ENCODE measurements around the gene LIMCH1.

The LIMCH1 gene

GRCh38 chr4:41530741-41531140 is 7.2 kb upstream of the LIMCH1 start:
- no peak for DNase-seq

GRCh38 chr4:41532336-41532735 is 5.6 kb upstream of the LIMCH1 start:
- no peak for DNase-seq

GRCh38 chr4:41532882-41533281 is 5.1 kb upstream of the LIMCH1 start:
- no peak for DNase-seq

- no peak for DNase-seq
Measured at GRCh38 chr4:41533680-41534079, 4.3 kb upstream of the LIMCH1 start.

- DNase-seq = no peak
Measured at GRCh38 chr4:41534404-41534803, 3.6 kb upstream of the LIMCH1 start.

GRCh38 chr4:41535911-41536371 is 2.0 kb upstream of the LIMCH1 start:
- no peak for DNase-seq

GRCh38 chr4:41537292-41537890 is 566 bp upstream of the LIMCH1 start:
- no peak for DNase-seq

- no peak for DNase-seq
Measured at GRCh38 chr4:41538887-41539498, 1.0 kb downstream of the LIMCH1 start.

- no peak for DNase-seq
Measured at GRCh38 chr4:41539711-41540110, 1.8 kb downstream of the LIMCH1 start.

GRCh38 chr4:41540687-41541086 is 2.7 kb downstream of the LIMCH1 start:
- no peak for DNase-seq

- no peak for DNase-seq
Measured at GRCh38 chr4:41541687-41542094, 3.7 kb downstream of the LIMCH1 start.

GRCh38 chr4:41542526-41543275 is 4.7 kb downstream of the LIMCH1 start:
- no peak for DNase-seq

GRCh38 chr4:41545238-41545637 is 7.3 kb downstream of the LIMCH1 start:
- DNase-seq = no peak

GRCh38 chr4:41546638-41547037 is 8.7 kb downstream of the LIMCH1 start:
- DNase-seq = no peak

- no peak for DNase-seq
Measured at GRCh38 chr4:41548305-41548880, 10.4 kb downstream of the LIMCH1 start.

- DNase-seq = no peak
Measured at GRCh38 chr4:41549478-41549877, 11.5 kb downstream of the LIMCH1 start.

- no peak for DNase-seq
Measured at GRCh38 chr4:41550308-41550707, 12.4 kb downstream of the LIMCH1 start.

- no peak for DNase-seq
Measured at GRCh38 chr4:41551536-41551935, 13.6 kb downstream of the LIMCH1 start.

GRCh38 chr4:41554905-41555304 is 16.9 kb downstream of the LIMCH1 start:
- no peak for DNase-seq

GRCh38 chr4:41556526-41556925 is 18.6 kb downstream of the LIMCH1 start:
- DNase-seq = no peak

- DNase-seq = no peak
Measured at GRCh38 chr4:41559940-41560516, 22.1 kb downstream of the LIMCH1 start.

GRCh38 chr4:41561244-41561643 is 23.3 kb downstream of the LIMCH1 start:
- no peak for DNase-seq

- DNase-seq = no peak
Measured at GRCh38 chr4:41567186-41567585, 29.2 kb downstream of the LIMCH1 start.

GRCh38 chr4:41568363-41568762 is 30.4 kb downstream of the LIMCH1 start:
- no peak for DNase-seq
